DND-41 (cell line): ENCODE measurements around the gene RPH3AL.

Experiments used
- EZH2 ChIP-seq: IDR thresholded peaks from 3 replicates; pipeline ENCODE4 v1.6.1; 2012; ENCODE audit warnings: borderline replicate concordance, low read depth, mild to moderate bottlenecking, moderate library complexity, low read length, inconsistent platforms; ENCODE audit not compliant: severe bottlenecking
- TF ChIP-seq, protein P1 (sequence below): IDR thresholded peaks from 2 replicates; pipeline ENCODE4 v1.5.1; 2012; ENCODE audit warnings: borderline replicate concordance, low read length, moderate library complexity, mild to moderate bottlenecking; ENCODE audit not compliant: poor library complexity, severe bottlenecking; ENCODE audit errors: extremely low read depth

DNA sequence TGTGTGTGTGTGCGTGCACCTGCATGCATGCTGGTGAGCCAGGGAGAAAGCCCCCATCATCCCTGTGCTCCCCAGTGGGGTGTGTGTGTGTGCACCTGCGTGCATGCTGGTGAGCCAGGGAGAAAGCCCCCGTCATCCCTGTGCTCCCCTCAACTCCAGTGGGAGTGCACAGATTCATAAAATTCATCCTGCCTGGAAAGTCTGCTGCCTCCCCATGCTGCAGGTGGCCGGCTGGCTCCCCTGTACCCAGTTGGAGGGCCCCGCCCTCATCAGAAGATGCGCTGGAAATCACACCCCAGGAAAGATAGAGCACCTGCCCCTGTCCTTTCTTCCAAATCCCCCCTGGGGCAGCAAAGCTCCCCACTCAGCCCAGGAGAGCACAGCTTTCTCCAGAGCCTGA, 86.4 kb downstream of the RPH3AL start:
- TF ChIP-seq, protein P1, sequence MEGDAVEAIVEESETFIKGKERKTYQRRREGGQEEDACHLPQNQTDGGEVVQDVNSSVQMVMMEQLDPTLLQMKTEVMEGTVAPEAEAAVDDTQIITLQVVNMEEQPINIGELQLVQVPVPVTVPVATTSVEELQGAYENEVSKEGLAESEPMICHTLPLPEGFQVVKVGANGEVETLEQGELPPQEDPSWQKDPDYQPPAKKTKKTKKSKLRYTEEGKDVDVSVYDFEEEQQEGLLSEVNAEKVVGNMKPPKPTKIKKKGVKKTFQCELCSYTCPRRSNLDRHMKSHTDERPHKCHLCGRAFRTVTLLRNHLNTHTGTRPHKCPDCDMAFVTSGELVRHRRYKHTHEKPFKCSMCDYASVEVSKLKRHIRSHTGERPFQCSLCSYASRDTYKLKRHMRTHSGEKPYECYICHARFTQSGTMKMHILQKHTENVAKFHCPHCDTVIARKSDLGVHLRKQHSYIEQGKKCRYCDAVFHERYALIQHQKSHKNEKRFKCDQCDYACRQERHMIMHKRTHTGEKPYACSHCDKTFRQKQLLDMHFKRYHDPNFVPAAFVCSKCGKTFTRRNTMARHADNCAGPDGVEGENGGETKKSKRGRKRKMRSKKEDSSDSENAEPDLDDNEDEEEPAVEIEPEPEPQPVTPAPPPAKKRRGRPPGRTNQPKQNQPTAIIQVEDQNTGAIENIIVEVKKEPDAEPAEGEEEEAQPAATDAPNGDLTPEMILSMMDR, result no peak
- TF ChIP-seq EZH2, result no peak
